WTC11 (cell line): ENCODE results near the gene DYNC1LI2.

Source experiments
- CREM ChIP-seq: sonication (generic); formaldehyde crosslinking; IDR thresholded peaks from 2 replicates; pipeline ENCODE4 v1.8.1; 2022; ENCODE audit warnings: mild to moderate bottlenecking, missing genetic modification reagents, moderate library complexity
- FOXJ3 ChIP-seq: sonication (generic); formaldehyde crosslinking; IDR thresholded peaks from 2 replicates; pipeline ENCODE4 v1.9.0; 2021; ENCODE audit warnings: missing genetic modification reagents, mild to moderate bottlenecking, borderline replicate concordance
- NFYB ChIP-seq: sonication (generic); formaldehyde crosslinking; conservative IDR thresholded peaks from 2 replicates; pipeline ENCODE4 v1.8.0; 2022; ENCODE audit warnings: low read depth, missing genetic modification reagents
- RELA ChIP-seq: sonication (generic); formaldehyde crosslinking; IDR thresholded peaks from 2 replicates; pipeline ENCODE4 v1.8.1; 2022; ENCODE audit warnings: missing genetic modification reagents, mild to moderate bottlenecking, borderline replicate concordance
- SP1 ChIP-seq: sonication (generic); formaldehyde crosslinking; conservative IDR thresholded peaks from 2 replicates; pipeline ENCODE4 v1.8.1; 2022; ENCODE audit warnings: missing genetic modification reagents
- ZNF396 ChIP-seq: fragments of 250-450 bp; sonication (Bioruptor Pico); IDR thresholded peaks from 2 replicates; pipeline ENCODE4 v1.8.0; 2021; ENCODE audit warnings: mild to moderate bottlenecking, moderate library complexity, borderline replicate concordance

DNA sequence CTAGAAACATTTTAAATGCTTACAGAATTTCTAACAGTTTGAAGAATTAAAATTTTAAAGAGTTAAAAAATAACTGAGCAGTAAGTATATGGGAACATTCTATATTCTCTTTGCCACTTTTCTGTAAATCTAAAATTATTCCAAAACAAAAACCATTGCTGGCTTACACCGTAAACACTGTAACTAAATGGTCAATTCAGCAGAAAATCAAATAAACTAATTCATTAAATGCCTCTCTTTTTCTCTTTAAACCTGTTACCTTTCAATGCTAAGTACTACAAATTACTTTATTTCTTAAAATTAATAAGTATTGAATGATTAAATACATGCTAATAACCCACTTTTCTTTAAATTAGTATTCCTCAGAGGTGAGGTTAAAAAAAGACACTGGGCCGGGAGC, 36.0 kb upstream of the DYNC1LI2 start:
- TF ChIP-seq RELA (CRISPR knock-in tag) (no peak), CREM (CRISPR knock-in tag) (no peak), NFYB (no peak), SP1 (CRISPR knock-in tag) (no peak), FOXJ3 (no peak), ZNF396 (no peak)
